Ascending aorta (tissue), 2 donors: ENCODE data around the gene RABIF. TPM values are rescaled to one million over a fixed set of nuclear protein-coding genes. Genes with fewer than 3 reads are reported as not detected.
"Not testable (repeated sequence)": the region's sequence is repeated elsewhere in the genome, so short reads cannot be mapped to it uniquely, and the experiment has no call there.

ENCODE experiments used
- DNase-seq, 2 donors: peaks; one replicate each; pipeline ENCODE4 v3.0.0-alpha.2; 2019; ENCODE audit warnings: low spot score in 2 of 2
- H3K27ac ChIP-seq, 2 donors: fragments of 200-600 bp; sonication (generic); one replicate each; pipeline ENCODE4 v1.5.1; 2016 to 2017; ENCODE audit warnings: mild to moderate bottlenecking in 1 of 2
- H3K27me3 ChIP-seq: fragments of 200-600 bp; sonication (generic); one replicate; pipeline ENCODE4 v1.5.1; 2017
- H3K36me3 ChIP-seq, 2 donors: fragments of 200-600 bp; sonication (generic); one replicate each; pipeline ENCODE4 v1.5.1; 2016
- H3K4me1 ChIP-seq, 2 donors: fragments of 200-600 bp; sonication (generic); one replicate each; pipeline ENCODE4 v1.5.1; 2016 to 2017; ENCODE audit warnings: mild to moderate bottlenecking in 1 of 2
- H3K4me3 ChIP-seq, 2 donors: fragments of 200-600 bp; sonication (generic); one replicate each; pipeline ENCODE4 v1.5.1; 2016 to 2017; ENCODE audit warnings: mild to moderate bottlenecking in 1 of 2
- H3K9me3 ChIP-seq, 2 donors: fragments of 200-600 bp; sonication (generic); one replicate each; pipeline ENCODE4 v1.5.1; 2016
- intact Hi-C: fragments of 100-400 bp; cut with DNase I; formaldehyde crosslinking; loops from one replicate; pipeline ENCODE4 v1.15.1; 2023
- total RNA-seq: library from RNA; depleted of rRNA; stranded (reverse); fragments of >200 nt; gene quantifications from one replicate; pipeline ENCODE4 v1.1.0, GENCODE V29; 2016
- TF ChIP-seq, protein P1 (sequence below), 3 experiments: fragments of 200-600 bp in 2 of 3; fragments of 450-650 bp in 1 of 3; sonication (generic) in 2 of 3; IDR thresholded peaks; one replicate each; pipeline ENCODE4 v1.5.1; 2016 to 2019; ENCODE audit warnings: antibody characterized with exemption in 3 of 3, mild to moderate bottlenecking in 1 of 3, moderate library complexity in 1 of 3

The RABIF gene
- total RNA-seq, 1 donor from 2014 or later = 1.9 TPM

DNA sequence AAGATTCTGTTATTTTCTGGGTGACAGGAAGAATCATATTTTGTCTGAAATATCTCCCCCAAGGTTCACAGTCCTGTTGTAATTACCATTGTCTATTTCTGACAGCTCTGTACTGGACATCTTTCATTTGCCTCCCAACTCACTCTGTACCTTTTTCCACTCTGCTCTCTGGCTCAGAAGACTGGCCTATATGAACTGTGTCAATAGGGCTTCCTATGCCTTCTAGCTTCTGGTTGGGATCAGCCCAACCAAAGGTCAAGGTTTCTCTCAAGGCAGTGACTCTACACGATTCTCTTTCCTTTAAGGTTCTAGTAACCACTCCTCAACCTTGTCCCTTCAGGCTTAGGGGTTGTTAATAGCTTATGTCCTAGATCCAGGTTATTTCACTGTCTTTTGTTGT is 20.5 kb upstream of the RABIF start:
- H3K4me3 ChIP-seq = no peak overlapping the region
- no peak for DNase-seq
- TF ChIP-seq, protein P1, sequence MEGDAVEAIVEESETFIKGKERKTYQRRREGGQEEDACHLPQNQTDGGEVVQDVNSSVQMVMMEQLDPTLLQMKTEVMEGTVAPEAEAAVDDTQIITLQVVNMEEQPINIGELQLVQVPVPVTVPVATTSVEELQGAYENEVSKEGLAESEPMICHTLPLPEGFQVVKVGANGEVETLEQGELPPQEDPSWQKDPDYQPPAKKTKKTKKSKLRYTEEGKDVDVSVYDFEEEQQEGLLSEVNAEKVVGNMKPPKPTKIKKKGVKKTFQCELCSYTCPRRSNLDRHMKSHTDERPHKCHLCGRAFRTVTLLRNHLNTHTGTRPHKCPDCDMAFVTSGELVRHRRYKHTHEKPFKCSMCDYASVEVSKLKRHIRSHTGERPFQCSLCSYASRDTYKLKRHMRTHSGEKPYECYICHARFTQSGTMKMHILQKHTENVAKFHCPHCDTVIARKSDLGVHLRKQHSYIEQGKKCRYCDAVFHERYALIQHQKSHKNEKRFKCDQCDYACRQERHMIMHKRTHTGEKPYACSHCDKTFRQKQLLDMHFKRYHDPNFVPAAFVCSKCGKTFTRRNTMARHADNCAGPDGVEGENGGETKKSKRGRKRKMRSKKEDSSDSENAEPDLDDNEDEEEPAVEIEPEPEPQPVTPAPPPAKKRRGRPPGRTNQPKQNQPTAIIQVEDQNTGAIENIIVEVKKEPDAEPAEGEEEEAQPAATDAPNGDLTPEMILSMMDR (IDR thresholded peaks at IDR 0.05) = no peak
- H3K27me3 ChIP-seq = no peaks in the 10 kb centered on the region
- no peak overlapping the region for H3K27ac ChIP-seq
- H3K36me3 ChIP-seq = peaks cover 53 to 89% of the 10 kb centered on the region in 2 donors
- H3K9me3 ChIP-seq = no peaks in the 10 kb centered on the region
- intact Hi-C loops = no loop called here
- H3K4me1 ChIP-seq = no peaks in the 10 kb centered on the region

DNA sequence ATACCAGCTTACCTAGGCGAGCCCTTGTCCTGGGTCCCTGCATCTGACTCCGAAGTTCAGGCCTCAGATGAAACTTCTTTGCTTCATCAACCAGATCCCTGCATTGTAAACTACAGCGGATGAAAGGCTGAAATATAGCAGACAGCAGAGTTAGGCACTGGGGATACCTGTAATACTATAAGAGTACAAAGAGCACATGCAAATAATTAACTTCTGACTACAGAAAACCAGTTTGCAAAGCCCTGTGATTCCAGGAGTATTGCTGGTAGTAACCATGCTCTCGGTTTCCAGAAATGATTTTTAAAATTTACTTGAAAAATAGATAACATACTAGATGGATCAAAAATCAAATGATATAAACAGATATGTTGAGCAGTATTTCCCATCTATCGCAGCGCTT is 20.0 kb upstream of the RABIF start:
- Histone ChIP-seq H3K27ac (no peak overlapping the region), H3K4me1 (no peaks in the 10 kb centered on the region), H3K36me3 (peaks cover 48 to 89% of the 10 kb centered on the region in 2 donors), H3K27me3 (no peaks in the 10 kb centered on the region), H3K4me3 (no peak overlapping the region), H3K9me3 (no peaks in the 10 kb centered on the region)
- DNase-seq = no peak
- intact Hi-C loops = no loop called here
- TF ChIP-seq, protein P1 (IDR thresholded peaks at IDR 0.05) = no peak

DNA sequence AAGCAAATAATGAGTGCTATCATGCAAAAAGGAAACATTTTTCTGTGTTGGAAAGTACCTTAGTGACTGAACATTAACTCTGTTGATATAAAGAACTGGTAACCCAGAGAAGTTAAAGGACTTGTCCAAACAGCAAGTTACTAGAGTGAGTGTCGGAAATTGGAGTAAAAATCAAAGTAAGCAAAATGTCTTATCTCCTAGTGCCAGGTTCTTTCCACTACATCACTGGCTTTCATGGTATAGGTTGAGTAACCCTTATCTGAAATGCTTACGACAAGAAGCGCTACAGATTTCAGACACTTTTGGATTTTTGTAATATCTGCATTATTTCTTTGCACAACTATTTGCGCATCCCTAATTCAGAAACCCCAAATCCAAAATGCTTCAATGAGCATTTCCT is 16.4 kb upstream of the RABIF start:
- DNase-seq = no peak
- H3K9me3 ChIP-seq = no peaks in the 10 kb centered on the region
- H3K4me3 ChIP-seq = no peak overlapping the region
- H3K36me3 ChIP-seq = peaks cover 55 to 69% of the 10 kb centered on the region in 2 donors
- intact Hi-C loops = no loop called here
- TF ChIP-seq, protein P1 (IDR thresholded peaks at IDR 0.05) = no peak
- no peaks in the 10 kb centered on the region for H3K27me3 ChIP-seq
- no peak overlapping the region for H3K27ac ChIP-seq
- no peaks in the 10 kb centered on the region for H3K4me1 ChIP-seq

DNA sequence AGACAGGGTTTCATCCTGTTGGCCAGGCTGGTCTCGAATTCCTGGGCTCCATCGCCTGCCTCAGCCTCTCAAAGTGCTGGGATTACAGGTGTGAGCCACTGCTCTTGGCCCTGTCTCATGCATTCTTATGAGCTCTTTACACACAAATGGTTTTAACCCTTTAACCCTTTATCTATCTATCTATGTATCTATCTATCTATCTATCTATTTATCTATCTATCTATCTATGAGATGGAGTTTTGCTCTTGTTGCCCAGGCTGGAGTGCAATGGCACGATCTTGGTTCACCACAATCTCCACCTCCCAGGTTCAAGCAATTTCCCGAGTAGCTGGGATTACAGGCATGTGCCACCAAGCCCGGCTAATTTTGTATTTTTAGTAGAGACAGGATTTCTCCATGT is 14.9 kb upstream of the RABIF start:
- intact Hi-C loops, DNase-seq, H3K27ac ChIP-seq, H3K9me3 ChIP-seq, H3K4me1 ChIP-seq, H3K4me3 ChIP-seq, H3K27me3 ChIP-seq: not testable (repeated sequence)
- peaks cover 48 to 63% of the 10 kb centered on the region in 2 donors for H3K36me3 ChIP-seq

DNA sequence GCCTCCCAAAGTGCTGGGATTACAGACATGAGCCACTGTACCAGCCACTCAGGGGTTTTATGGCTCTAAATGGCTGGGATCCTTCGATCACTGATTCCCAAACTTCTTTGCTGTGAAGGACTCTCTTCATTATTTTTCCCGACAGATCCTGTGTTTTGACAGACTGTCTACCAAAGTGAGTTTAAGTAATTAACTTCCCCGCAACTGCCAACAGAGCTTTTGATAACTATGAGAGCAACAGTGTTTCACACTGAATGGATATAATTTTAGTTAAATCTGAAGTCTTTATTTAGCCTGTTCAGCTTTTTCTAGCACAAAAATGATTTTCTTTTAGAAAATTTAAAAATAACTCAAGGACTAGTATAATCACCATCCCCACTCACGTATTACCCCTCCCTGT is 12.6 kb upstream of the RABIF start:
- Histone ChIP-seq H3K27me3 (no peaks in the 10 kb centered on the region), H3K4me1 (no peaks in the 10 kb centered on the region), H3K36me3 (peaks cover 41 to 59% of the 10 kb centered on the region in 2 donors), H3K27ac (no peak overlapping the region), H3K4me3 (no peak overlapping the region), H3K9me3 (no peaks in the 10 kb centered on the region)
- no peak for DNase-seq
- TF ChIP-seq, protein P1 (IDR thresholded peaks at IDR 0.05) = no peak
- intact Hi-C loops = no loop called here

DNA sequence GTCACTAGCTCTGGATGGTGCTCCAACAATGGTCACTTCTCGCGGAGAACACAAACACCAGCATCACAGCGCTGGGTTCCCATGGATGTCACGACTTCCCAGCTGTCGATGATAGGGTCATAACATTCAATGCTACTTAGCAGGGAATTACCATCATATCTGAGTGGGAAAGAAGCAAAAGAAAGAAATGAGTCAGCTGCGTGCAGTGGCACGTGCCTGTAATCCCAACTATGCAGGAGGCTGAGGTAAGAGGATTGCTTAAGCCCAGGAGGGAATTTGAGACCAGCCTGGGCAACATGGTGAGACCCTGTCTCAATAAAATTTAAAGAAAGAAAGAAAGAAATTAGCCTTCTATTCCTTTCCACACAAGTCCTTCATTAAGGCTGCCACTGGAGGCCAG is 3.6 kb upstream of the RABIF start:
- no peak overlapping the region for H3K4me3 ChIP-seq
- intact Hi-C loops = no loop called here
- peaks cover 48 to 55% of the 10 kb centered on the region in 2 donors for H3K36me3 ChIP-seq
- H3K27me3 ChIP-seq = no peaks in the 10 kb centered on the region
- TF ChIP-seq, protein P1 (IDR thresholded peaks at IDR 0.05) = no peak
- H3K9me3 ChIP-seq = no peaks in the 10 kb centered on the region
- no peak overlapping the region for H3K27ac ChIP-seq
- no peak for DNase-seq
- peaks cover 0 to 10% of the 10 kb centered on the region in 2 donors for H3K4me1 ChIP-seq
